Upper lobe of left lung (tissue), 6 donors: Measurements from ENCODE around the gene ACTR10. TPM values are rescaled to one million over a fixed set of nuclear protein-coding genes. Genes with fewer than 3 reads are reported as not detected.
A peak's percentile ranks its signal among the peaks of the same experiment; 100 is the strongest.

Source experiments
- ATAC-seq, 2 donors: fragments of 200-7000 bp; cut with Tn5 transposase; one replicate each; pipeline ENCODE4 v1.9.1; 2022; ENCODE audit warnings: mild to moderate bottlenecking in 2 of 2, moderate library complexity in 2 of 2; ENCODE audit not compliant: low FRiP score in 2 of 2
- DNase-seq, 2 donors: peaks; one replicate each; pipeline ENCODE4 v3.0.0-alpha.2; 2019 to 2020
- H3K27ac ChIP-seq, 4 donors: fragments of 200-600 bp; sonication (generic); one replicate each; pipeline ENCODE4 v1.5.1; 2016 to 2019
- H3K27me3 ChIP-seq, 4 donors: fragments of 200-600 bp; sonication (generic); one replicate each; pipeline ENCODE4 v1.5.1; 2017 to 2019
- H3K36me3 ChIP-seq, 4 donors: fragments of 200-600 bp; sonication (generic); one replicate each; pipeline ENCODE4 v1.5.1; 2016 to 2019
- H3K4me1 ChIP-seq, 4 donors: fragments of 200-600 bp; sonication (generic); one replicate each; pipeline ENCODE4 v1.5.1; 2018 to 2019
- H3K4me3 ChIP-seq, 4 donors: fragments of 200-600 bp; sonication (generic); one replicate each; pipeline ENCODE4 v1.5.1; 2017 to 2019; ENCODE audit warnings: mild to moderate bottlenecking in 2 of 4, moderate library complexity in 1 of 4
- H3K9me3 ChIP-seq, 4 donors: fragments of 200-600 bp; sonication (generic); one replicate each; pipeline ENCODE4 v1.5.1; 2018 to 2019
- EP300 ChIP-seq, 4 donors: sonication (generic); formaldehyde crosslinking; IDR thresholded peaks; one replicate each; pipeline ENCODE4 v1.5.1; 2017; ENCODE audit warnings: antibody characterized with exemption in 4 of 4, control low read depth in 2 of 4
- POLR2A ChIP-seq, 4 donors: fragments of 450-650 bp; IDR thresholded peaks; one replicate each; pipeline ENCODE4 v1.5.1; 2016 to 2017; ENCODE audit warnings: antibody characterized with exemption in 4 of 4, mild to moderate bottlenecking in 2 of 4
- POLR2AphosphoS5 ChIP-seq, 2 donors: sonication (generic); formaldehyde crosslinking; IDR thresholded peaks; one replicate each; pipeline ENCODE4 v1.5.1; 2017; ENCODE audit warnings: antibody characterized with exemption in 2 of 2
- WGBS, 2 donors: methylation state at CpG; one replicate each; pipeline ENCODE4 v1.1.5; 2017 to 2018; 5-methylcytosine and 5-hydroxymethylcytosine counted together
- total RNA-seq, 6 donors: library from RNA; depleted of rRNA in 4 of 6; stranded (reverse); fragments of >200 nt in 4 of 6; gene quantifications; one replicate each; pipeline versions ENCODE4 v1.1.0 to v1.2.1, GENCODE V29; 2016 to 2021
- TF ChIP-seq, protein P1 (sequence below), 6 experiments: fragments of 450-650 bp in 4 of 6; fragments of 200-600 bp in 2 of 6; sonication (generic) in 2 of 6; IDR thresholded peaks; one replicate each; pipeline ENCODE4 v1.5.1; 2016 to 2019; ENCODE audit warnings: antibody characterized with exemption in 6 of 6
- donor health status: DM: no; HTN: no; CAD: no; lungs with moderate emphysema.
- donor health status: DM: no; HTN: yes; CAD: no; lungs with severe emphysema.

ACTR10 gene
- total RNA-seq = 100 to 1,000 TPM in 1 of 6 donors, 10 to 100 TPM in 5; 18.9 to 106 (median 51.7) TPM

DNA sequence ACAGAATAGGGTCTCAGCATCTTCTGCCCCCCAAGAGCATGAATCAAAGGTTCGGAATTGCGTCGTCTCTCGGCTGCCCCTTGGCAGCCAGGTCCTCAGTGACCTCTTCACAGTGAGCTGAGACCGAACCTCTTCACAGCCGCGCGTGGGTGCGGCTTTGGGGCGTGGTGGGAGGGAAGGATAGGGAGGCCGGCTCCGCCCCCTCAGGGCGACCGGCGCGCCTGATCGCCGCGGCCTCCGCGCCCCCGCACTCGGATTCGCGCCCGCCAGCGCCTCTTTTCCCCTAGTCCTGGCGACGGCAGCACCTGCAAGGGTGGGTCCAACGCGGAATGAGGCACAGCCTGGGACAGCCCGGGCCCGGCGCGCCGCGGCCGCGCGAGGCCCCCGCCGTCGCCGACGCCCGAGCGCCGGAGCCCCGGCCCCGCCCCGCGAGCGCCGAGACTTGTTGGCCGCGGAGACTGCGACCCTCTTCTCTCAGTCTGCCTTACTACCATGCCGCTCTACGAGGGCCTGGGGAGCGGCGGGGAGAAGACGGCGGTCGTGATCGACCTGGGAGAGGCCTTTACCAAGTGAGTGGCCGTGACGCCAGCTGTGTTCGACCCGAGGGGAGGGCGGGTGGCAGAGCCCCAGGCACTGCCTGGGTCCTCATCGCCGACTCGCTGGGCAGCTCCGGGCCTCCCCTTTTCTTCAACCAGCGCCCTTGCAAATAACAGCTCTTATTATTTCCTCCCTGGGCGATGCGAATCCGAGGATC, at the start of gene ACTR10:
ACTR10 (plus strand) TSS at position 424 of the 754 bp plus-strand sequence; CDS start at position 493, 69 bp downstream.
- H3K27ac ChIP-seq = peak within 1 kb of the TSS; percentile 94 to 97 (median 96)
- H3K27me3 ChIP-seq = no peaks in the 10 kb centered on the region
- peaks cover 0 to 21% (median 0%) of the 10 kb centered on the region in 4 donors for H3K36me3 ChIP-seq
- peak; percentile 96 to 98 for ATAC-seq
- DNase-seq = peak; percentile 87 to 97
- TF ChIP-seq POLR2A (IDR thresholded peaks at IDR 0.05) (peak; percentile 32 to 76 (median 56)), EP300 (IDR thresholded peaks at IDR 0.05) (no peak), POLR2AphosphoS5 (IDR thresholded peaks at IDR 0.05) (peak; percentile 42 to 73)
- TF ChIP-seq, protein P1, sequence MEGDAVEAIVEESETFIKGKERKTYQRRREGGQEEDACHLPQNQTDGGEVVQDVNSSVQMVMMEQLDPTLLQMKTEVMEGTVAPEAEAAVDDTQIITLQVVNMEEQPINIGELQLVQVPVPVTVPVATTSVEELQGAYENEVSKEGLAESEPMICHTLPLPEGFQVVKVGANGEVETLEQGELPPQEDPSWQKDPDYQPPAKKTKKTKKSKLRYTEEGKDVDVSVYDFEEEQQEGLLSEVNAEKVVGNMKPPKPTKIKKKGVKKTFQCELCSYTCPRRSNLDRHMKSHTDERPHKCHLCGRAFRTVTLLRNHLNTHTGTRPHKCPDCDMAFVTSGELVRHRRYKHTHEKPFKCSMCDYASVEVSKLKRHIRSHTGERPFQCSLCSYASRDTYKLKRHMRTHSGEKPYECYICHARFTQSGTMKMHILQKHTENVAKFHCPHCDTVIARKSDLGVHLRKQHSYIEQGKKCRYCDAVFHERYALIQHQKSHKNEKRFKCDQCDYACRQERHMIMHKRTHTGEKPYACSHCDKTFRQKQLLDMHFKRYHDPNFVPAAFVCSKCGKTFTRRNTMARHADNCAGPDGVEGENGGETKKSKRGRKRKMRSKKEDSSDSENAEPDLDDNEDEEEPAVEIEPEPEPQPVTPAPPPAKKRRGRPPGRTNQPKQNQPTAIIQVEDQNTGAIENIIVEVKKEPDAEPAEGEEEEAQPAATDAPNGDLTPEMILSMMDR (IDR thresholded peaks at IDR 0.05) = peak in 1 of 6 experiments; percentile 27
- WGBS, 2 donors = 0 to 1% methylated on average over 24 to 41 of the region's 78 CpGs
- no peaks in the 10 kb centered on the region for H3K9me3 ChIP-seq
- H3K4me3 ChIP-seq = peak within 1 kb of the TSS; percentile 74 to 92 (median 90)
- H3K4me1 ChIP-seq = peaks cover 11 to 20% (median 17%) of the 10 kb centered on the region in 4 donors

- ATAC-seq = no peak
- no peaks in the 10 kb centered on the region for H3K9me3 ChIP-seq
- no peak for TF ChIP-seq EP300 (IDR thresholded peaks at IDR 0.05)
- TF ChIP-seq POLR2AphosphoS5 (IDR thresholded peaks at IDR 0.05) = no peak
- TF ChIP-seq, protein P1 (IDR thresholded peaks at IDR 0.05) = no peak
- H3K36me3 ChIP-seq = no peaks in the 10 kb centered on the region
- H3K27me3 ChIP-seq = no peaks in the 10 kb centered on the region
- H3K4me1 ChIP-seq = peaks cover 6 to 26% (median 13%) of the 10 kb centered on the region in 4 donors
- 87 to 89% methylated on average over 6 of the region's 6 CpGs for WGBS, 2 donors
- H3K4me3 ChIP-seq = no peak overlapping the region
- DNase-seq = no peak
- H3K27ac ChIP-seq = no peak overlapping the region
These were observed 49.6 kb upstream of the ACTR10 start for GRCh38 chr14:58150243-58150805.

GRCh38 chr14:58151133-58152013, 48.6 kb upstream of the ACTR10 start:
- 3 to 4% methylated on average over 28 to 43 of the region's 56 CpGs for WGBS, 2 donors

DNA sequence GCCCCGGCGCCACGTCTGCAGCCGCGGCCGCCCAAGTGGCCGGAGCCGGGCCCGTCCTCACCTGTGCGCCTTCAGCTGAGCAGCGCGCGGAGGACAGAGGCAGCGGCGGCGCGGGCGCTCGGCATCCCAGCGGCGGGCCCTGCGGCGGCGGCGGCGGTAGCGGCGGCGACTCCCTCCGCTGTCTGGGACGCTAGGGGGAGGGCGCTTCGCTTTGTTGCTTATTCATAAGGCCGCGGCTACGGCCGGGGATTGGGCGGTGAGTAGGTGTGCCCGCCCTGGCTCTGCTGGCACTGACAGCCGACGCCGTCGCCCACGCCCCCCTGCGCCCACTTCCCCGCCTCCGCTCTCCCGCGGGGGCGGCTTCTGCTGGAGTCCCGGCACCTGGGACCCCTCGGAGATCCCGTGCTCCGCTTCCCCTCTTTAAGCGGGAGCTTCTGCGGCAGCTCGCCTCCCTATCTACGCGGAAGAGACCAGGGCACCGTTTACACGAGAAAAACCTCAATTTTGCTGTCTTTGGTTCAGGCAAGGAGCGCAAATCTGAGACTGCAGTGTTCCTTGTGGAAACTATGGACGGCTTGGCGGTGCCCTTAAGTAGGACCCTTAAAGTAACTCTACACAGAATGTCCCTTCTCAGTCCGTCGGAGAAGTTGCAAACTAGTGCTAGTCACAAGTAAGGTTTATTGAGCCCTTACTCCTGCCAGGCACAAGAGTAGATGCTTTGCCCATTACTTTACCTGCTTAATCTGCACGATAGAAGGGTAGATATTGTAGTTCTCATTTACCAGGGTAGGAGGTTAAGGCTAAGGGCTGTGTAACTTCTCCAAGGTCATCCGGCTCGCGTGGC, 47.7 kb upstream of the ACTR10 start, which contains the start of gene ARMH4:
ARMH4 (minus strand) TSS at position 200 of the 844 bp plus-strand sequence. CDS start 12,855 bp downstream, outside the sequence.
- no peaks in the 10 kb centered on the region for H3K27me3 ChIP-seq
- no peaks in the 10 kb centered on the region for H3K36me3 ChIP-seq
- DNase-seq = peak; percentile 85 to 93
- no peak for TF ChIP-seq EP300 (IDR thresholded peaks at IDR 0.05)
- TF ChIP-seq POLR2A (IDR thresholded peaks at IDR 0.05) = peak in 2 of 4 donors; percentile 32 to 50
- TF ChIP-seq, protein P1 (IDR thresholded peaks at IDR 0.05) = peak in 2 of 6 experiments; percentile 27 to 32
- TF ChIP-seq POLR2AphosphoS5 (IDR thresholded peaks at IDR 0.05) = peak in 1 of 2 donors; percentile 8
- H3K9me3 ChIP-seq = no peaks in the 10 kb centered on the region
- WGBS, 2 donors = 2% methylated on average over 9 to 43 of the region's 70 CpGs
- H3K4me3 ChIP-seq = peak within 1 kb of the TSS; percentile 66 to 97 (median 77)
- peaks cover 6 to 26% (median 13%) of the 10 kb centered on the region in 4 donors for H3K4me1 ChIP-seq
- H3K27ac ChIP-seq = peak within 1 kb of the TSS in 2 of 4 donors; percentile 6 to 51
- ATAC-seq = peak; percentile 91 to 98

More at GRCh38 chr14:58151133-58152013, 48.6 kb upstream of the ACTR10 start:
- peak; percentile 70 to 76 for ATAC-seq
- H3K36me3 ChIP-seq = no peaks in the 10 kb centered on the region
- TF ChIP-seq POLR2A (IDR thresholded peaks at IDR 0.05) (no peak), POLR2AphosphoS5 (IDR thresholded peaks at IDR 0.05) (no peak)
- H3K4me1 ChIP-seq = peaks cover 6 to 26% (median 13%) of the 10 kb centered on the region in 4 donors
- no peaks in the 10 kb centered on the region for H3K9me3 ChIP-seq
- H3K4me3 ChIP-seq = peak overlapping the region; percentile 66 to 97 (median 77)
- no peaks in the 10 kb centered on the region for H3K27me3 ChIP-seq
- peak overlapping the region in 2 of 4 donors; percentile 6 to 51 for H3K27ac ChIP-seq
- DNase-seq = no peak
